Measurements from ENCODE around the gene TAF5L.

TAF5L gene

GRCh38 chr1:229624521-229625070 lies 1.3 kb downstream of the TAF5L start:
- no peak for TF ChIP-seq FOXM1 (IDR thresholded peaks at IDR 0.05; ENCODE audit: borderline replicate concordance, low read depth)

- TF ChIP-seq ZBTB7A (IDR thresholded peaks at IDR 0.05; ENCODE audit: low read depth): no peak
- TF ChIP-seq NFIC (IDR thresholded peaks at IDR 0.05): no peak
- TF ChIP-seq, protein P1, sequence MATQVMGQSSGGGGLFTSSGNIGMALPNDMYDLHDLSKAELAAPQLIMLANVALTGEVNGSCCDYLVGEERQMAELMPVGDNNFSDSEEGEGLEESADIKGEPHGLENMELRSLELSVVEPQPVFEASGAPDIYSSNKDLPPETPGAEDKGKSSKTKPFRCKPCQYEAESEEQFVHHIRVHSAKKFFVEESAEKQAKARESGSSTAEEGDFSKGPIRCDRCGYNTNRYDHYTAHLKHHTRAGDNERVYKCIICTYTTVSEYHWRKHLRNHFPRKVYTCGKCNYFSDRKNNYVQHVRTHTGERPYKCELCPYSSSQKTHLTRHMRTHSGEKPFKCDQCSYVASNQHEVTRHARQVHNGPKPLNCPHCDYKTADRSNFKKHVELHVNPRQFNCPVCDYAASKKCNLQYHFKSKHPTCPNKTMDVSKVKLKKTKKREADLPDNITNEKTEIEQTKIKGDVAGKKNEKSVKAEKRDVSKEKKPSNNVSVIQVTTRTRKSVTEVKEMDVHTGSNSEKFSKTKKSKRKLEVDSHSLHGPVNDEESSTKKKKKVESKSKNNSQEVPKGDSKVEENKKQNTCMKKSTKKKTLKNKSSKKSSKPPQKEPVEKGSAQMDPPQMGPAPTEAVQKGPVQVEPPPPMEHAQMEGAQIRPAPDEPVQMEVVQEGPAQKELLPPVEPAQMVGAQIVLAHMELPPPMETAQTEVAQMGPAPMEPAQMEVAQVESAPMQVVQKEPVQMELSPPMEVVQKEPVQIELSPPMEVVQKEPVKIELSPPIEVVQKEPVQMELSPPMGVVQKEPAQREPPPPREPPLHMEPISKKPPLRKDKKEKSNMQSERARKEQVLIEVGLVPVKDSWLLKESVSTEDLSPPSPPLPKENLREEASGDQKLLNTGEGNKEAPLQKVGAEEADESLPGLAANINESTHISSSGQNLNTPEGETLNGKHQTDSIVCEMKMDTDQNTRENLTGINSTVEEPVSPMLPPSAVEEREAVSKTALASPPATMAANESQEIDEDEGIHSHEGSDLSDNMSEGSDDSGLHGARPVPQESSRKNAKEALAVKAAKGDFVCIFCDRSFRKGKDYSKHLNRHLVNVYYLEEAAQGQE (IDR thresholded peaks at IDR 0.05; ENCODE audit: low read depth): no peak
- TF ChIP-seq TAF1 (IDR thresholded peaks at IDR 0.05; ENCODE audit: low read depth): no peak
- TF ChIP-seq CEBPB (IDR thresholded peaks at IDR 0.05): no peak
- TF ChIP-seq EGR1 (IDR thresholded peaks at IDR 0.05): no peak
- TF ChIP-seq YY1 (IDR thresholded peaks at IDR 0.05; ENCODE audit: low read depth): no peak
- TF ChIP-seq RAD21 (IDR thresholded peaks at IDR 0.05; ENCODE audit: low read depth): no peak
- TF ChIP-seq TEAD4 (IDR thresholded peaks at IDR 0.05): no peak
- no peak for TF ChIP-seq MAX (IDR thresholded peaks at IDR 0.05)
- no peak for TF ChIP-seq EP300 (IDR thresholded peaks at IDR 0.05; ENCODE audit: borderline replicate concordance)
Measured at GRCh38 chr1:229623838-229624237, 2.1 kb downstream of the TAF5L start.

DNA sequence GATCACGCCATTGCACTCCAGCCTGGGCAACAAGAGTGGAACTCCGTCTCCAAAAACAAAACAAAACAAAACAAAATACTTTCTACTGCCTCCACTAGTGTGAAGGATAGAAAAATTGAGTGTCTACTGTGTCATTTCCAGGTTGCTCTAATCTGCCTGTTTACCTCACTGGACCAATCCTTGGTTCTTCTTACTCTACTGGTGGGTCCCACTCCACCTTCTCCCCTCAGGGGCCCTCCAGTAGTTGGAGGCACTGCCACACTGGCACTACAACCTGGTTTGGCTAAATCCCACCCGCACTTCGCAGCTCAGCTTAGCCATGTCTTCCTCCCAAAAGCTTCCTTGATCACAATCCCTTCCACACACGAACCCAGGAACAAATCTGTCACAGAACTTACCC lies 2.7 kb downstream of the TAF5L start:
- TF ChIP-seq FOXM1 (IDR thresholded peaks at IDR 0.05; ENCODE audit: borderline replicate concordance, low read depth): no peak
- no peak for TF ChIP-seq EGR1 (IDR thresholded peaks at IDR 0.05)
- no peak for TF ChIP-seq YY1 (IDR thresholded peaks at IDR 0.05; ENCODE audit: low read depth)
- no peak for TF ChIP-seq CEBPB (IDR thresholded peaks at IDR 0.05)
- TF ChIP-seq MAX (IDR thresholded peaks at IDR 0.05): no peak
- TF ChIP-seq, protein P1 (IDR thresholded peaks at IDR 0.05; ENCODE audit: low read depth): no peak
- no peak for TF ChIP-seq TEAD4 (IDR thresholded peaks at IDR 0.05)
- TF ChIP-seq TAF1 (IDR thresholded peaks at IDR 0.05; ENCODE audit: low read depth): no peak
- TF ChIP-seq, protein P2, sequence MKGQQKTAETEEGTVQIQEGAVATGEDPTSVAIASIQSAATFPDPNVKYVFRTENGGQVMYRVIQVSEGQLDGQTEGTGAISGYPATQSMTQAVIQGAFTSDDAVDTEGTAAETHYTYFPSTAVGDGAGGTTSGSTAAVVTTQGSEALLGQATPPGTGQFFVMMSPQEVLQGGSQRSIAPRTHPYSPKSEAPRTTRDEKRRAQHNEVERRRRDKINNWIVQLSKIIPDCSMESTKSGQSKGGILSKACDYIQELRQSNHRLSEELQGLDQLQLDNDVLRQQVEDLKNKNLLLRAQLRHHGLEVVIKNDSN (IDR thresholded peaks at IDR 0.05): no peak
- TF ChIP-seq EP300 (IDR thresholded peaks at IDR 0.05; ENCODE audit: borderline replicate concordance): no peak
- TF ChIP-seq RAD21 (IDR thresholded peaks at IDR 0.05; ENCODE audit: low read depth): no peak
- no peak for TF ChIP-seq TCF12 (IDR thresholded peaks at IDR 0.05; ENCODE audit: low read depth)
- TF ChIP-seq NFIC (IDR thresholded peaks at IDR 0.05): no peak
- no peak for TF ChIP-seq CREB1 (IDR thresholded peaks at IDR 0.05; ENCODE audit: low read depth)
- no peak for TF ChIP-seq ZBTB7A (IDR thresholded peaks at IDR 0.05; ENCODE audit: low read depth)

- TF ChIP-seq ZBTB7A (IDR thresholded peaks at IDR 0.05; ENCODE audit: low read depth): no peak
- TF ChIP-seq, protein P1 (IDR thresholded peaks at IDR 0.05; ENCODE audit: low read depth): no peak
- TF ChIP-seq RAD21 (IDR thresholded peaks at IDR 0.05; ENCODE audit: low read depth): no peak
- TF ChIP-seq TEAD4 (IDR thresholded peaks at IDR 0.05): no peak
- TF ChIP-seq, protein P2 (IDR thresholded peaks at IDR 0.05): no peak
- no peak for TF ChIP-seq TAF1 (IDR thresholded peaks at IDR 0.05; ENCODE audit: low read depth)
- no peak for TF ChIP-seq MAX (IDR thresholded peaks at IDR 0.05)
- TF ChIP-seq NFIC (IDR thresholded peaks at IDR 0.05): no peak
- no peak for TF ChIP-seq FOXM1 (IDR thresholded peaks at IDR 0.05; ENCODE audit: borderline replicate concordance, low read depth)
- no peak for TF ChIP-seq CEBPB (IDR thresholded peaks at IDR 0.05)
- TF ChIP-seq YY1 (IDR thresholded peaks at IDR 0.05; ENCODE audit: low read depth): no peak
- TF ChIP-seq CREB1 (IDR thresholded peaks at IDR 0.05; ENCODE audit: low read depth): no peak
Measured at GRCh38 chr1:229621663-229622062, 4.3 kb downstream of the TAF5L start.

Measured in Ishikawa (cell line).